ENCODE data around the gene GLO1. TPM values are rescaled to one million over a fixed set of nuclear protein-coding genes. Genes with fewer than 3 reads are reported as not detected.

GLO1 gene
- total and polyA plus RNA-seq, 7 donors, result 64.9 to 129 (median 96.0) TPM

DNA sequence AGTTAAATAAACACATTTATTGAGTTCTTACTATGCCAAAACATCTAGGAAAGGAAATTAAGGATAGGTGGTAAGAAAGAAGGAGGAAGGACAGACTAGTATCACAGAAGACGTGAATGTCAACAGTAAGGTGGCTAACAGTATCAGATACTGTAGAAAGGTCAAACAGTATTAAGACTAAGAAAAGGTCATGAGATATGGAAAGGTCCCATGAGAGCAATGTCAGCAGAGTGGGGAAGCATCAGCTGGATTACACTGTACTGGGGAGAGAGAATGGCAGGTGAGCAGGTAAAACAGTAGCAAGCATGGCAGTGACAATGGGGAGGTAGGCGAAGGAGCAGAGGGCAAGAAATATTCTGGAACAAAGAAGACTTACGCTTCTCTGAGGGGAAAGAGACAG is 18.0 kb downstream of the GLO1 start:
- Histone ChIP-seq H3K27me3 (no peaks in the 10 kb centered on the region), H3K4me1 (peaks cover 0 to 19% (median 0%) of the 10 kb centered on the region in 4 donors), H3K9me3 (no peaks in the 10 kb centered on the region), H3K4me3 (no peak overlapping the region), H3K36me3 (peaks cover 0 to 45% (median 5%) of the 10 kb centered on the region in 4 donors), H3K27ac (no peak overlapping the region)
- no peak for DNase-seq
- 95 to 96% methylated on average over 3 of the region's 3 CpGs for WGBS, 2 donors
- TF ChIP-seq POLR2A (IDR thresholded peaks at IDR 0.05) (no peak), POLR2AphosphoS5 (IDR thresholded peaks at IDR 0.05) (no peak), EP300 (IDR thresholded peaks at IDR 0.05) (no peak)
- TF ChIP-seq, protein P1, sequence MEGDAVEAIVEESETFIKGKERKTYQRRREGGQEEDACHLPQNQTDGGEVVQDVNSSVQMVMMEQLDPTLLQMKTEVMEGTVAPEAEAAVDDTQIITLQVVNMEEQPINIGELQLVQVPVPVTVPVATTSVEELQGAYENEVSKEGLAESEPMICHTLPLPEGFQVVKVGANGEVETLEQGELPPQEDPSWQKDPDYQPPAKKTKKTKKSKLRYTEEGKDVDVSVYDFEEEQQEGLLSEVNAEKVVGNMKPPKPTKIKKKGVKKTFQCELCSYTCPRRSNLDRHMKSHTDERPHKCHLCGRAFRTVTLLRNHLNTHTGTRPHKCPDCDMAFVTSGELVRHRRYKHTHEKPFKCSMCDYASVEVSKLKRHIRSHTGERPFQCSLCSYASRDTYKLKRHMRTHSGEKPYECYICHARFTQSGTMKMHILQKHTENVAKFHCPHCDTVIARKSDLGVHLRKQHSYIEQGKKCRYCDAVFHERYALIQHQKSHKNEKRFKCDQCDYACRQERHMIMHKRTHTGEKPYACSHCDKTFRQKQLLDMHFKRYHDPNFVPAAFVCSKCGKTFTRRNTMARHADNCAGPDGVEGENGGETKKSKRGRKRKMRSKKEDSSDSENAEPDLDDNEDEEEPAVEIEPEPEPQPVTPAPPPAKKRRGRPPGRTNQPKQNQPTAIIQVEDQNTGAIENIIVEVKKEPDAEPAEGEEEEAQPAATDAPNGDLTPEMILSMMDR (IDR thresholded peaks at IDR 0.05), result no peak
- intact Hi-C loops (cut with DNase I), result no loop called here

DNA sequence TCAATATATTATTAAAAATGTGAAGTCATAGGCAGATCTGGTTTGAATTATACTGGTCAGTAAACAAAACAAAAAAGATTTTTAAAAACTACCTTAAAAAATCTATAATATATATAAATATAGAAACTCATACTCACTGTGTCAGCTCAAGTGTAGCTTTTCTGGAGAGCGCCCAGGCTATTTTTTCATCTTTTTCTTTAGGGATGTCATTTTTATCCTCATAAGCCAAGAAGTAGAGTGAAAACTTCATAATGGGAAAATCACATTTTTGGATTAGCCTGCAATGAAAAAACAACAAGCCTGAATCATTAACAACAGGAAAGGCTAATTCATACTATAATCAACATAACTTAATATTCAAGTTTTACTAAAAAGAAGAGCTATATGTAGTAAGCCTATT is 18.7 kb downstream of the GLO1 start:
- WGBS, 2 donors, result 91 to 99% methylated on average over 1 of the region's 1 CpG
- Histone ChIP-seq H3K4me3 (no peak overlapping the region), H3K4me1 (peaks cover 0 to 17% (median 0%) of the 10 kb centered on the region in 4 donors), H3K27ac (no peak overlapping the region), H3K9me3 (no peaks in the 10 kb centered on the region), H3K36me3 (peaks cover 0 to 50% (median 5%) of the 10 kb centered on the region in 4 donors), H3K27me3 (no peaks in the 10 kb centered on the region)
- no peak for DNase-seq
- TF ChIP-seq POLR2AphosphoS5 (IDR thresholded peaks at IDR 0.05) (no peak), EP300 (IDR thresholded peaks at IDR 0.05) (no peak), POLR2A (IDR thresholded peaks at IDR 0.05) (no peak)
- TF ChIP-seq, protein P1 (IDR thresholded peaks at IDR 0.05), result no peak
- intact Hi-C loops (cut with DNase I), result no loop called here

DNA sequence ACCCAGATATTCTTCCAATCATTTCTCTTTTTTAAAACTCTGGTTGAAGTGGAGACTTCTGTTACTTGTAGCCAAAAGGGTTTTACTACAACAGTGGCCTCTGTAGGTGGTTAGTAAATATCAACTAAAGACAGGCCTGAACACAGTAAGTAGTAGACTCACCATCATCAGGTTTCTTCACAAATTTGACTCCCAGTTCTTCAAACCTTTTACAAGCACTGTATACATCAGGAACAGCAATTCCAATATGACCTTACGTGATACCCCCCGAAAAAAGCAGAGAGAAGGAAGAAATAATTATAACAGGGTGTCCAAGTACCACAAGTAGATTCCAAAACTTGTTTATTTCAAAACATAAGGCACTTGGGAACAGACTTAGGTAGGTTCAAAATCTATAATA is 21.1 kb downstream of the GLO1 start:
- H3K4me3 ChIP-seq, result no peak overlapping the region
- H3K27me3 ChIP-seq, result no peaks in the 10 kb centered on the region
- peaks cover 0 to 74% (median 5%) of the 10 kb centered on the region in 4 donors for H3K36me3 ChIP-seq
- H3K4me1 ChIP-seq, result peaks cover 0 to 6% (median 0%) of the 10 kb centered on the region in 4 donors
- TF ChIP-seq, protein P1 (IDR thresholded peaks at IDR 0.05), result no peak
- no peak for TF ChIP-seq POLR2AphosphoS5 (IDR thresholded peaks at IDR 0.05)
- no peak overlapping the region for H3K27ac ChIP-seq
- DNase-seq, result no peak
- 95 to 98% methylated on average over 2 of the region's 2 CpGs for WGBS, 2 donors
- no peaks in the 10 kb centered on the region for H3K9me3 ChIP-seq
- intact Hi-C loops (cut with DNase I), result no loop called here

DNA sequence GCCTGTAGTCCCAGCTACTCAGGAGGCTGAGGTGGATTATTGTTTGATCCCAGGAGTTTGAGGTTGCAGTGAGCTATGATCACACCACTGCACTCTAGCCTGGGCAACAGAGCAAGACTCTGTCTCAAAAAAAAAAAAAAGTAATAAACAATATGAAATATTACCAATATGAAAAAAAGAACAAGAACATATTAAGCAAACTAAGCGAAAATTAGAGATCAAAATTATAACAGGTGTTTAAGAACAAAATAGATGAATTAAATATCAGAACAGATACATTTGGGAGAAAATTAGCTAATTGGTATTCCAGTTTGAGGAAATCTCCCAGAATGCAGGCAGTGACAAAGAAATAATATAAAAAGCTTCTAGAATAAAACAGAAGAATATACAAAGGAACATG is 23.3 kb downstream of the GLO1 start:
- intact Hi-C loops (cut with DNase I), result no loop called here
- DNase-seq, result no peak
- no peak overlapping the region for H3K27ac ChIP-seq
- WGBS, 2 donors, result 92 to 97% methylated on average over 1 of the region's 1 CpG
- no peaks in the 10 kb centered on the region for H3K4me1 ChIP-seq
- no peaks in the 10 kb centered on the region for H3K9me3 ChIP-seq
- H3K4me3 ChIP-seq, result no peak overlapping the region
- no peaks in the 10 kb centered on the region for H3K27me3 ChIP-seq
- peaks cover 0 to 92% (median 8%) of the 10 kb centered on the region in 4 donors for H3K36me3 ChIP-seq
- TF ChIP-seq POLR2A (IDR thresholded peaks at IDR 0.05) (no peak), EP300 (IDR thresholded peaks at IDR 0.05) (no peak), POLR2AphosphoS5 (IDR thresholded peaks at IDR 0.05) (no peak)
- TF ChIP-seq, protein P1 (IDR thresholded peaks at IDR 0.05), result no peak

DNA sequence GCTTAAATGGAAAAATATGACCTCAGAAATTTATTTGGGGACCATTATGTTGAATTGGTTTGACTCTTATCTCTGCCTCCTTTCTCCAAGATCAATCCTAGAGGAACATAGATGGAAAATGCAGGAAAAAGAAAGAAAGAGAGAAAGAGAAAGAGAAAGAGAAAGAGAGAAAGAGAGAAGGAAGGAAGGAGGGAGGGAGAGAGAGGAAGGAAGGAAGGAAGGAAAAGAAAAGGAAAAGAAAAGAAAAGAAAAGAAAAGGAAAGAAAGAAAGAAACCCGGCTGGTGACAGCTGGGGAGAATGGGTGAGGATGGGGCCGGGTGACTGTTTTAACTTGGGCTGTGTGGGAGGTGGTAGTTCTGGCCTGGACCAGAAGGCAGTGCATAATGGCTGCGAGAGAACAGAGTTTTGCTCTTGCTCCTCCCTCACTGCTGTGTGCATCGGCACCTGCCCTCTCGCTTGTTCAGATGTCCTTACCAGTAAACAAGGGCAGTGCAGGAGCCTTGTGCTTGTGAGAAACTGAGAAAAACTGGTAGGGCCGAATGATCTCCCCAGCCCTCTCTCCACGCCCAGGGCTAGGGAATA is 24.7 kb downstream of the GLO1 start:
- Histone ChIP-seq H3K4me1 (no peaks in the 10 kb centered on the region), H3K36me3 (peaks cover 0 to 84% (median 8%) of the 10 kb centered on the region in 4 donors), H3K9me3 (no peaks in the 10 kb centered on the region), H3K27ac (no peak overlapping the region), H3K4me3 (no peak overlapping the region), H3K27me3 (no peaks in the 10 kb centered on the region)
- DNase-seq, result no peak
- TF ChIP-seq POLR2AphosphoS5 (IDR thresholded peaks at IDR 0.05) (no peak), EP300 (IDR thresholded peaks at IDR 0.05) (no peak), POLR2A (IDR thresholded peaks at IDR 0.05) (no peak)
- TF ChIP-seq, protein P1 (IDR thresholded peaks at IDR 0.05), result no peak
- 79 to 90% methylated on average over 7 of the region's 7 CpGs for WGBS, 2 donors
- intact Hi-C loops (cut with DNase I), result no loop called here

All from sigmoid colon (tissue), 7 donors.